ENCODE measurements around the gene RACK1.

RACK1 gene

GRCh38 chr5:181199881-181200638 lies 43.6 kb downstream of the RACK1 start:
- H3K27me3 ChIP-seq (ENCODE audit: insufficient read depth, low read length) = peaks cover 54% of the 10 kb centered on the region
- H3K4me1 ChIP-seq (ENCODE audit: insufficient read depth, low read length) = peaks cover 2% of the 10 kb centered on the region
- H3K4me3 ChIP-seq (ENCODE audit: low read length) = no peak overlapping the region
- H3K36me3 ChIP-seq (ENCODE audit: insufficient read depth, low read length) = no peaks in the 10 kb centered on the region
- no peaks in the 10 kb centered on the region for H3K9me3 ChIP-seq (ENCODE audit: low read length)
- H2AFZ ChIP-seq (ENCODE audit: low read depth, low read length) = no peak overlapping the region

DNA sequence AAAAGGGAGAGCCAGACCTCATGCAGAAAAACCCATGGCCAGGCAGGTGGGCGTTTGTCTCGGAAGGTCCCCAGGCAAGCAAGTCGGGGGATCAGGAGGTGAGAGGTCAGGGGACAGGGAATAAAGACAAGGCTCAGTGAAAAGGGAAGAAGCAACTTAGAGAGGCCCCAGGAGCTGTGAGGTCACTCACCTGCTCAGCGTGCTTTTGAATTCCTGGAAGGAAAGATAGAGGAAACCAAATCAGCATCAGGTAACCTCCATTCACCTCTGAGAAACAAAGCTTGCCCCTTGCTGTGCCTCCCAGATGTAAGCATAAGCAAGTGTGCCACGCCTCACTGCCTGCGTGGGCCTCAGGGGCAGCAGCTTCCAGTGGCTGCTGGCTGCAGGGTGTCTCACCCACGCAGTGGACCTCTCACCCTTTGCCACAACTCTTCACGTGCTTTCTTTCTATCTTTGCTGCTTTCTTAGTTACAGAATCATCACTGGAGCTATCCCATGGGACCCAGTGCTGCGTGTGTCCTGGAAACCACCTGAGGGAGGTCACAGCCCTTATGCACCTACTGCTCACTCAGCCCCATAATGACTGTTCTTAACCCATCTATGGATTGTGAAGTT lies 44.7 kb downstream of the RACK1 start:
- H3K9me3 ChIP-seq (ENCODE audit: low read length) = no peaks in the 10 kb centered on the region
- no peak overlapping the region for H2AFZ ChIP-seq (ENCODE audit: low read depth, low read length)
- H3K36me3 ChIP-seq (ENCODE audit: insufficient read depth, low read length) = no peaks in the 10 kb centered on the region
- no peaks in the 10 kb centered on the region for H3K4me1 ChIP-seq (ENCODE audit: insufficient read depth, low read length)
- no peak overlapping the region for H3K4me3 ChIP-seq (ENCODE audit: low read length)
- H3K27me3 ChIP-seq (ENCODE audit: insufficient read depth, low read length) = peaks cover 52% of the 10 kb centered on the region

- Histone ChIP-seq H2AFZ (ENCODE audit: low read depth, low read length) (no peak overlapping the region), H3K36me3 (ENCODE audit: insufficient read depth, low read length) (no peaks in the 10 kb centered on the region), H3K4me1 (ENCODE audit: insufficient read depth, low read length) (no peaks in the 10 kb centered on the region), H3K9me3 (ENCODE audit: low read length) (no peaks in the 10 kb centered on the region), H3K4me3 (ENCODE audit: low read length) (no peak overlapping the region), H3K27me3 (ENCODE audit: insufficient read depth, low read length) (peaks cover 43% of the 10 kb centered on the region)
Measured at GRCh38 chr5:181198106-181198685, 45.5 kb downstream of the RACK1 start.

DNA sequence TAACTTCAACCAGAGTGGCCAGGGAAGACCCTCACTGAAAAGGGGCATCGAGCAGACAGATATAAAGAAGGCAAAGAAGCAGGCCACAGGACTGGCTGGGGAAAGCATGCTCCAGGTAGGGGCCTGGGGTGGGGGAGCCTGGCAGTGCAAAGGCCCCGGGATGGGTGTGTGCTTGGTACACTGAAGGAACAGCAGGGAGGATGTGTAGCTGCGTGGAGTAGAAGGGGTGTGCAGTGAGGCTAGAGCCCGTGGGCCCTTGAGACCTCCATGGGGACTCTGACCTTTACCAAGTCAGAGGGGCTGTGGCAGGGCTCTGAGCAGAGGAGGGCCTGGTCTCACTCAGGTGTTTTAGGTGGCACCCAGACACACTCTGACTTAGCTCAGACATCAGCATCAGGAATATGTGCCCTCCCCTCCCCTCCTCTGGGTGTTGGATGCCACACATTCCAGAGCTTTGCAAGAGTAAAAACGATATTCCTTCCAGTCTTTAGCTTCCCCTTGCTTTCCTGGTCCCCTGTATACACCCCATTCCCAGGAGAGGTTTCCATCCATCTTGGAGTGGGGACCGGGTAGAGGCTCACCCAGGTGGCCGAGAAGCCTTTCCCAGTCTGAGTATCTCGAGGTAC lies 46.3 kb downstream of the RACK1 start:
- H3K4me1 ChIP-seq (ENCODE audit: insufficient read depth, low read length) = no peaks in the 10 kb centered on the region
- H2AFZ ChIP-seq (ENCODE audit: low read depth, low read length) = no peak overlapping the region
- no peak overlapping the region for H3K4me3 ChIP-seq (ENCODE audit: low read length)
- H3K36me3 ChIP-seq (ENCODE audit: insufficient read depth, low read length) = no peaks in the 10 kb centered on the region
- peaks cover 37% of the 10 kb centered on the region for H3K27me3 ChIP-seq (ENCODE audit: insufficient read depth, low read length)
- H3K9me3 ChIP-seq (ENCODE audit: low read length) = no peaks in the 10 kb centered on the region

DNA sequence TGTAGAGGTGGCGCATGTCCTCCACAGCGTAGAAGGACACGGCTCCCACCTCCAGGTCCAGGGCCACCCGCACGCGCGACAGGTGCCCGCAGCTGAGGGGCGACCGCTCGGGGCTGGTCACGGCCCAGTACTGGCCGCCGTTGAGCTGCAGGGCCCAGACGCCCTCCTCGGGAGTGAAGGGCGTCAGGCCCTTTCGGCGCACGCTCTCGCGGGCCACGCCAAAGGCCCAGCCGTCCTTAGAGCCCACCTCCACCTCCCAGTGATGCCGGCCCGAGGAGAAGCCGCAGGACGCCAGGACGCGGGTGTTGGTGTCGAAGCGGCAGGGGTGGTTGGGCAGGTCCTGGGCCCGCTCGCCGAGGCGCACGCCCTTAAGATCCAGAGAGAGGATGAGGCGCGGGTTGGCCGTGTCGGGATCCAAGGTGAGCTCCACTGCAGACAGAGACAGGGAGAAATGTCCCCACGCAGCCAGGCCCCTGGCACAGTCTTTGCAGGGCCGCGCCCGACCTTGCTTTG lies 48.4 kb downstream of the RACK1 start:
- H3K27me3 ChIP-seq (ENCODE audit: insufficient read depth, low read length) = peaks cover 22% of the 10 kb centered on the region
- H3K4me3 ChIP-seq (ENCODE audit: low read length) = no peak overlapping the region
- peaks cover 10% of the 10 kb centered on the region for H3K4me1 ChIP-seq (ENCODE audit: insufficient read depth, low read length)
- H3K9me3 ChIP-seq (ENCODE audit: low read length) = no peaks in the 10 kb centered on the region
- no peak overlapping the region for H2AFZ ChIP-seq (ENCODE audit: low read depth, low read length)
- no peaks in the 10 kb centered on the region for H3K36me3 ChIP-seq (ENCODE audit: insufficient read depth, low read length)

GRCh38 chr5:181194489-181195248 lies 49.0 kb downstream of the RACK1 start:
- no peaks in the 10 kb centered on the region for H3K9me3 ChIP-seq (ENCODE audit: low read length)
- no peaks in the 10 kb centered on the region for H3K36me3 ChIP-seq (ENCODE audit: insufficient read depth, low read length)
- no peak overlapping the region for H2AFZ ChIP-seq (ENCODE audit: low read depth, low read length)
- H3K4me3 ChIP-seq (ENCODE audit: low read length) = no peak overlapping the region
- H3K27me3 ChIP-seq (ENCODE audit: insufficient read depth, low read length) = peaks cover 17% of the 10 kb centered on the region
- peaks cover 16% of the 10 kb centered on the region for H3K4me1 ChIP-seq (ENCODE audit: insufficient read depth, low read length)

DNA sequence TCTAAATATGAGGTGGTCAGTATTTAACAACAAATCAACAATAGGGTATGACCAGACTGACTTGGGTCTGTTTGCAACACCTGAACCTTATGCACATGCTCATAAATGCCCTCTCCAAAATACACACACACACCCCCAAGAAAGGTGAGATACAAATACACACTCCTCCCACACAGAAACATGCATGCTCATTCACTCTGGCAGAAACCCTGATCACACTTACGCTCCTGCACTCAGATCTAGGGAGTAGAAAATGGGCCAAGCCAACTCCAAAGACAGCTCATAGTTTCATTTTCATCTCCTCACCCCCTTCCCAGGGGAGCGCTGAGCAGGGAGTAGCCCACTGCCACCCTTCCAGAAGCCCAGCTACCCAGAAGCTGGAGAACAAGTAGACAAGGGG lies 50.0 kb downstream of the RACK1 start:
- Histone ChIP-seq H3K27me3 (ENCODE audit: insufficient read depth, low read length) (peaks cover 7% of the 10 kb centered on the region), H3K36me3 (ENCODE audit: insufficient read depth, low read length) (no peaks in the 10 kb centered on the region), H3K9me3 (ENCODE audit: low read length) (no peaks in the 10 kb centered on the region)

GRCh38 chr5:181192337-181193046 lies 51.2 kb downstream of the RACK1 start:
- Histone ChIP-seq H3K4me1 (ENCODE audit: insufficient read depth, low read length) (peaks cover 22% of the 10 kb centered on the region), H3K27me3 (ENCODE audit: insufficient read depth, low read length) (no peaks in the 10 kb centered on the region), H3K9me3 (ENCODE audit: low read length) (no peaks in the 10 kb centered on the region), H3K36me3 (ENCODE audit: insufficient read depth, low read length) (no peaks in the 10 kb centered on the region), H2AFZ (ENCODE audit: low read depth, low read length) (peak overlapping the region; percentile 52), H3K4me3 (ENCODE audit: low read length) (peak overlapping the region; percentile 71)

More for the DNA sequence above, 50.0 kb downstream of the RACK1 start:
- Histone ChIP-seq H3K4me1 (ENCODE audit: insufficient read depth, low read length) (peaks cover 22% of the 10 kb centered on the region), H2AFZ (ENCODE audit: low read depth, low read length) (no peak overlapping the region), H3K4me3 (ENCODE audit: low read length) (no peak overlapping the region)

- Histone ChIP-seq H3K4me1 (ENCODE audit: insufficient read depth, low read length) (peaks cover 22% of the 10 kb centered on the region), H3K27me3 (ENCODE audit: insufficient read depth, low read length) (no peaks in the 10 kb centered on the region), H2AFZ (ENCODE audit: low read depth, low read length) (peak overlapping the region; percentile 52), H3K9me3 (ENCODE audit: low read length) (no peaks in the 10 kb centered on the region), H3K4me3 (ENCODE audit: low read length) (peak overlapping the region; percentile 71), H3K36me3 (ENCODE audit: insufficient read depth, low read length) (no peaks in the 10 kb centered on the region)
Measured at GRCh38 chr5:181191526-181192336, 52.0 kb downstream of the RACK1 start.

DNA sequence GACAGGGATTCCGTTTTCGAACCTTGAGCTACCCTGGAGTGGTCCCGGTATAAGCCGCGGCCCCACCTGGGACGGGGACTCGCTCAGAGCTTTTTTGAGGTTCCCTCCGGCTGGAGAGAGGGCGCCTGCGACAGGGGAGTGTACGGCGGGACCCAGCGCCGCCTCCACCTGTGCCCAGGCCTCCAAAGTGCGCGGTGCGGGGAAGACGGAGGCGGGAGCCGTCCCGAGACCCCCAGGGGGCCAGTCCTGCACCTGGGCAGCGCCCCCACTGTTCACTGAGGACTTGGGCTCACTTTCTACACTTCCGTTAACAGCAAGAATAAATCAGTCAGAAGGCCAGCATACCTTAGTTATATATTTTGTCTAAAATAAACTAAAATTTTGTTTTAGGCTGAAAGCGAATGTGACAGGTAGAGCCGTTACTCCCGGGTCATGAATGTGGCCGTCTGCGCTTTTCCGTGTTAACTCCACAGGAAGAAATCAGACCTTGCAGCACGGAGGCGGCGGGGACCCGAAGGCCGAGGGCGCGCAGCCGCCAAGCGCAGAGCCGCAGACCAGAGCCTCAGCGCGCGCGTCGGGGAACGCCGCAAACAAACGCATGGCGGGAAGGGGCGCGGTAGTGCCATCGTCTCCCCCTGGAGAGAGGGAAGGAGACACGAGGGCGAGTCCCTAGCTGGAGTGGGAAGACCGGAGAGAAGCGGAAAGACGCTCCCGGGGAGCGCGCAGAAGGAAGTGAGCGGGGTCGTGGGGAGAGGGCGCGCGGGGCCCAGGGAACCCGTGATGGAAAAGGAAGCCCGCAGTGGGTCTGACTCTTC lies 52.8 kb downstream of the RACK1 start:
- Histone ChIP-seq H3K9me3 (ENCODE audit: low read length) (no peaks in the 10 kb centered on the region), H3K27me3 (ENCODE audit: insufficient read depth, low read length) (no peaks in the 10 kb centered on the region), H3K4me1 (ENCODE audit: insufficient read depth, low read length) (peaks cover 22% of the 10 kb centered on the region), H3K4me3 (ENCODE audit: low read length) (peak overlapping the region; percentile 71), H2AFZ (ENCODE audit: low read depth, low read length) (peak overlapping the region; percentile 39), H3K36me3 (ENCODE audit: insufficient read depth, low read length) (no peaks in the 10 kb centered on the region)

Data from neuron (in vitro differentiated cells).